ENCODE measurements around the gene MYBPHL. TPM values are rescaled to one million over a fixed set of nuclear protein-coding genes. Genes with fewer than 3 reads are reported as not detected.

Gene MYBPHL
- total and polyA plus RNA-seq, 2 of the 13 experiments (the other 11 are each of a cell fraction or from before 2014, with no cell fraction given): 3.7 to 3.8 TPM

DNA sequence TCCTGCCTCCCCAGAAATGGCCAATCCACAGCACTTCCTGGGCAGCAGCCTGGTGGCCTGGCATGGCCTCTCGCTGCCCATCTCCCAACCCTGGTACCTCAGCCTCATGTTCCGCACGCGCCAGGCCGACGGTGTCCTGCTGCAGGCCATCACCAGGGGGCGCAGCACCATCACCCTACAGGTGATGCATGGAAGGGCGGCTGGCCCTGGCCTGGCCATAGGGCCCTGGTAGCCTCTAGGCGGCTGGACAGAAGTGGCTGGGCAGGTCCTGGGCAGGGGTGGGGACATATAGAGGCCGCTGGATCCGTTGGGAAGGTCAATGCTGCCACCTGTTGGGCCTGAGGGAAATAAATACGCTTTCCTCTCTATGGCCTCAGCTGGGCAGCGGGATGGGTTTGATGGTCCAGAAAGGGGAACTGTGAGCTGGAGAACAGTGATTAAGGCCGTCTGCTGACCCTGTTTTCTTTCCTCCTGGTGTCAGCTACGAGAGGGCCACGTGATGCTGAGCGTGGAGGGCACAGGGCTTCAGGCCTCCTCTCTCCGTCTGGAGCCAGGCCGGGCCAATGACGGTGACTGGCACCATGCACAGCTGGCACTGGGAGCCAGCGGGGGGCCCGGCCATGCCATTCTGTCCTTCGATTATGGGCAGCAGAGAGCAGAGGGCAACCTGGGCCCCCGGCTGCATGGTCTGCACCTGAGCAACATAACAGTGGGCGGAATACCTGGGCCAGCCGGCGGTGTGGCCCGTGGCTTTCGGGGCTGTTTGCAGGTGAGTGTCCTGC is 43.0 kb downstream of the MYBPHL start (continued):
- TF ChIP-seq, protein P1, sequence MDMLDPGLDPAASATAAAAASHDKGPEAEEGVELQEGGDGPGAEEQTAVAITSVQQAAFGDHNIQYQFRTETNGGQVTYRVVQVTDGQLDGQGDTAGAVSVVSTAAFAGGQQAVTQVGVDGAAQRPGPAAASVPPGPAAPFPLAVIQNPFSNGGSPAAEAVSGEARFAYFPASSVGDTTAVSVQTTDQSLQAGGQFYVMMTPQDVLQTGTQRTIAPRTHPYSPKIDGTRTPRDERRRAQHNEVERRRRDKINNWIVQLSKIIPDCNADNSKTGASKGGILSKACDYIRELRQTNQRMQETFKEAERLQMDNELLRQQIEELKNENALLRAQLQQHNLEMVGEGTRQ (IDR thresholded peaks at IDR 0.05; ENCODE audit: low read depth, low read length): no peak
- TF ChIP-seq, protein P1 (CRISPR knock-in tag; IDR thresholded peaks at IDR 0.05; ENCODE audit: borderline replicate concordance): no peak
- TF ChIP-seq, protein P2, sequence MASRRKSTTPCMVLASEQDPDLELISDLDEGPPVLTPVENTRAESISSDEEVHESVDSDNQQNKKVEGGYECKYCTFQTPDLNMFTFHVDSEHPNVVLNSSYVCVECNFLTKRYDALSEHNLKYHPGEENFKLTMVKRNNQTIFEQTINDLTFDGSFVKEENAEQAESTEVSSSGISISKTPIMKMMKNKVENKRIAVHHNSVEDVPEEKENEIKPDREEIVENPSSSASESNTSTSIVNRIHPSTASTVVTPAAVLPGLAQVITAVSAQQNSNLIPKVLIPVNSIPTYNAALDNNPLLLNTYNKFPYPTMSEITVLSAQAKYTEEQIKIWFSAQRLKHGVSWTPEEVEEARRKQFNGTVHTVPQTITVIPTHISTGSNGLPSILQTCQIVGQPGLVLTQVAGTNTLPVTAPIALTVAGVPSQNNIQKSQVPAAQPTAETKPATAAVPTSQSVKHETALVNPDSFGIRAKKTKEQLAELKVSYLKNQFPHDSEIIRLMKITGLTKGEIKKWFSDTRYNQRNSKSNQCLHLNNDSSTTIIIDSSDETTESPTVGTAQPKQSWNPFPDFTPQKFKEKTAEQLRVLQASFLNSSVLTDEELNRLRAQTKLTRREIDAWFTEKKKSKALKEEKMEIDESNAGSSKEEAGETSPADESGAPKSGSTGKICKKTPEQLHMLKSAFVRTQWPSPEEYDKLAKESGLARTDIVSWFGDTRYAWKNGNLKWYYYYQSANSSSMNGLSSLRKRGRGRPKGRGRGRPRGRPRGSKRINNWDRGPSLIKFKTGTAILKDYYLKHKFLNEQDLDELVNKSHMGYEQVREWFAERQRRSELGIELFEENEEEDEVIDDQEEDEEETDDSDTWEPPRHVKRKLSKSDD (CRISPR knock-in tag; IDR thresholded peaks at IDR 0.05; ENCODE audit: low read depth): peak; percentile 77
- TF ChIP-seq, protein P3, sequence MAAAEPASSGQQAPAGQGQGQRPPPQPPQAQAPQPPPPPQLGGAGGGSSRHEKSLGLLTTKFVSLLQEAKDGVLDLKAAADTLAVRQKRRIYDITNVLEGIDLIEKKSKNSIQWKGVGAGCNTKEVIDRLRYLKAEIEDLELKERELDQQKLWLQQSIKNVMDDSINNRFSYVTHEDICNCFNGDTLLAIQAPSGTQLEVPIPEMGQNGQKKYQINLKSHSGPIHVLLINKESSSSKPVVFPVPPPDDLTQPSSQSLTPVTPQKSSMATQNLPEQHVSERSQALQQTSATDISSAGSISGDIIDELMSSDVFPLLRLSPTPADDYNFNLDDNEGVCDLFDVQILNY (CRISPR knock-in tag; conservative IDR thresholded peaks at IDR 0.05): peak; percentile 32; the same call in 1 of the 2 replicates
- 0 out of 2 replicates have a peak, but pooled peaks have one; percentile 55 for TF ChIP-seq ZNF792 (CRISPR knock-in tag; IDR thresholded peaks at IDR 0.05)
- TF ChIP-seq TBX2 (CRISPR knock-in tag; IDR thresholded peaks at IDR 0.05; ENCODE audit: borderline replicate concordance): peak; percentile 69
- TF ChIP-seq ZNF557 (CRISPR knock-in tag; IDR thresholded peaks at IDR 0.05): 0 out of 2 replicates have a peak, but pooled peaks have one; percentile 75
- peak; percentile 58 for TF ChIP-seq CEBPG (CRISPR knock-in tag; IDR thresholded peaks at IDR 0.05)
- peak; percentile 91 for TF ChIP-seq ERF (CRISPR knock-in tag; IDR thresholded peaks at IDR 0.05)
- TF ChIP-seq PHF5A (CRISPR knock-in tag; IDR thresholded peaks at IDR 0.05; ENCODE audit: low read depth, unreplicated experiment): peak; percentile 63
- TF ChIP-seq ARNTL (CRISPR knock-in tag; IDR thresholded peaks at IDR 0.05): peak; percentile 74
- TF ChIP-seq ZNF878 (CRISPR knock-in tag; IDR thresholded peaks at IDR 0.05): no peak; the same call in 1 of the 2 replicates
- TF ChIP-seq ZNF382 (CRISPR knock-in tag; IDR thresholded peaks at IDR 0.05; ENCODE audit: borderline replicate concordance): no peak
- peak; percentile 86 for TF ChIP-seq SOX5 (CRISPR knock-in tag; IDR thresholded peaks at IDR 0.05; ENCODE audit: borderline replicate concordance)
- TF ChIP-seq MED1 (CRISPR knock-in tag; IDR thresholded peaks at IDR 0.05): peak; percentile 86
- TF ChIP-seq ZNF709 (CRISPR knock-in tag; IDR thresholded peaks at IDR 0.05): peak; percentile 54; the same call in 1 of the 2 replicates
- no peak for TF ChIP-seq RBFOX2 (IDR thresholded peaks at IDR 0.05; ENCODE audit: low read depth, low read length)
- peak; percentile 59; the same call in 1 of the 2 replicates for TF ChIP-seq NR2C2 (CRISPR knock-in tag; IDR thresholded peaks at IDR 0.05; ENCODE audit: borderline replicate concordance)
- no peak for TF ChIP-seq ZNF225 (CRISPR knock-in tag; IDR thresholded peaks at IDR 0.05)
